ENCODE measurements around the gene CRKL. TPM values are rescaled to one million over a fixed set of nuclear protein-coding genes. Genes with fewer than 3 reads are reported as not detected.

Gene CRKL
- polyA plus RNA-seq, 1 of the 3 experiments (the other 2 are of a cell fraction): 9.6 TPM

DNA sequence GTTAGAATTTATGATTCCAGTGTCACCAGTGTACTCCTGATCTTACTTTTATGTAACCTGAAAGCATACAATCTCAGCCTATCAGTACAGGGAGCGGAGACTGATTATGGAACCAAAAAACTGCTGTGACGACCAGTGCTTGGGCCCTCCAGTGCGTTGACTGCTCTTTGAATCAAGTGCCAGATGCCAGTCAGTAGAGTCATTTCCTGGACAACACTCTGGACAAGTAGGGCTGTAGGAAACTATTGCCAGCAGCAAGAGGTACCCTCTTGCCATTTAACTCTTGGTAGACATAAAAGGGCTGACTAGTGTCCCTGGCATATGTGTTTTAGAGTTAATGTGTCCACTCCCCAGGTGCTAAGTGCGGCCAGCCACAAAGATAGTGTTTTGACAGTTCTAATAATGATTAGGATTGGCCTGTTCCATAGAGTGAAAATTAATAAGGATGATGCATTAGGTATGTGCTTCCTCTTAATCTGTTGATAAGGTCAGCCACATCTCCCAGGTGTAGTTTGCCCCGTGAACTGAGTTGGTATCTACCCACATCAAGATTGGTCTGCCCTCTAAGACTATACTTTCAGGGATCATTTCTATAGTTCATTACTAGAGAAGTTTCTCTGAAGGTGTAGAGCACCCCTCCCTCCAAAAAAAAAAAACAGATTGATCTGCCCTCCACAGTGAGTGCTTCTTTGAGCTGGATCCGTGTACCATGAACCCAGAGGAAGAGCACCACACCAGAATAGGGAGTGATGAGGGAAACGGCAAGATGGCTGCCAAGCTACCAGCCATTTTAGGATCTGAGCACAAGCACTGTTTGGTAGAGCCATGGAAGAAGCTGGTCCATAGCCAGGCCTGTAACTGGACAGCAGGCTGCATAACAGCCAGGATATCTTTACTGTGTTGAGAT is 29.1 kb downstream of the CRKL start:
- Histone ChIP-seq H3K4me2 (peak overlapping the region; percentile 50), H3F3A (replicated peaks; ENCODE audit: insufficient read depth) (peaks cover 11% of the 10 kb centered on the region), H3K4me1 (ENCODE audit: control insufficient read depth in 1 of 2, insufficient read depth in 2 of 2, low read depth in 1 of 2, low read length in 1 of 2) (peaks cover 5 to 13% of the 10 kb centered on the region in 2 experiments; a peak in 2 of 4 replicates), H4K20me1 (ENCODE audit: insufficient read depth) (peaks cover 90% of the 10 kb centered on the region), H3K9ac (no peak overlapping the region), H3K9me2 (no peaks in the 10 kb centered on the region), H3K27ac (ENCODE audit: low read depth in 2 of 2, low read length in 1 of 2) (peak overlapping the region in 1 of 2 experiments; percentile 42; a peak in 2 of 4 replicates), H3K9me3 (no peaks in the 10 kb centered on the region), H2AFZ (ENCODE audit: low read depth) (no peak overlapping the region), H3K79me2 (ENCODE audit: insufficient read depth) (peaks cover 97% of the 10 kb centered on the region), H3K36me3 (replicated peaks in 1 of 2; ENCODE audit: control insufficient read depth in 1 of 2, insufficient read depth in 2 of 2, low read length in 1 of 2) (peaks cover 15 to 19% of the 10 kb centered on the region in 2 experiments), H3K4me3 (ENCODE audit: low read depth in 2 of 2, low read length in 1 of 2) (no peak overlapping the region; a peak in 1 of 4 replicates), H3K27me3 (ENCODE audit: insufficient read depth) (no peaks in the 10 kb centered on the region)
- WGBS (ENCODE audit: low lambda C conversion rate): 66% methylated on average over 7 of the region's 7 CpGs
- POLR2A ChIA-PET: interaction anchor here (0.5 kb wide), 1 partner anchor 9 kb away, joined by 4 read pairs; no protein-coding TSS in a partner anchor
- CTCF ChIA-PET: interaction anchor here (0.7 kb wide), 1 partner anchor 16 kb away, joined by 3 read pairs; no protein-coding TSS in a partner anchor
- TF ChIP-seq TCF12 (IDR thresholded peaks at IDR 0.05) (peak; percentile 13; the same call in 1 of the 2 replicates), FOXM1 (IDR thresholded peaks at IDR 0.05; ENCODE audit: low read depth) (no peak), SMC3 (IDR thresholded peaks at IDR 0.05; ENCODE audit: low read depth, low read length) (no peak)
- DNase-seq: no peak

DNA sequence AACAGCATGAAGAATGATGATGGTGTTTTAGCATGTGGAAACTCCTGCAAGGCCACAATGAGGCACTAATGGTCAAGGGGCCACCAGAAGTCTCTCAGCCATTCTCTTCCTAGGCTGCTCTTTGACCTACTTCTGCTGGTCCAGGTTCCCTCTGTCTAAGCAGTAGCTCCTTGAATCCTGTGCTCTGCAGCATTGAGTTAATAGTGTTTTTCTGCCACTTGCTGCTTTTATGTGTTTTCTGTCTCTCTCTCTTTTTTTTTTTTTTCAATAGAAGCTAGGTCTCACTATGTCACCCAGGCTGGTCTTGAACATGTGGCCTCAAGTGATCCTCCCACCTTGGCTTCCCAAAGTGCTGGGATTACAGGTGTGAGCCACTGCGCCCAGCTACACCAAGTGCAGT is 29.8 kb downstream of the CRKL start:
- no peak overlapping the region for H3K9ac ChIP-seq
- no peaks in the 10 kb centered on the region for H3K9me3 ChIP-seq
- H3K4me1 ChIP-seq (ENCODE audit: control insufficient read depth in 1 of 2, insufficient read depth in 2 of 2, low read depth in 1 of 2, low read length in 1 of 2): peaks cover 5 to 13% of the 10 kb centered on the region in 2 experiments; a peak in 2 of 4 replicates
- peaks cover 99% of the 10 kb centered on the region for H3K79me2 ChIP-seq (ENCODE audit: insufficient read depth)
- no peak for TF ChIP-seq NFIC (IDR thresholded peaks at IDR 0.05; ENCODE audit: borderline replicate concordance)
- TF ChIP-seq SMC3 (IDR thresholded peaks at IDR 0.05; ENCODE audit: low read depth, low read length): no peak
- no peak for TF ChIP-seq YY1 (IDR thresholded peaks at IDR 0.05; ENCODE audit: low read depth)
- no peak for TF ChIP-seq GATA2 (CRISPR knock-in tag; IDR thresholded peaks at IDR 0.05)
- no peak for TF ChIP-seq FOXM1 (IDR thresholded peaks at IDR 0.05; ENCODE audit: low read depth)
- TF ChIP-seq, protein P1, sequence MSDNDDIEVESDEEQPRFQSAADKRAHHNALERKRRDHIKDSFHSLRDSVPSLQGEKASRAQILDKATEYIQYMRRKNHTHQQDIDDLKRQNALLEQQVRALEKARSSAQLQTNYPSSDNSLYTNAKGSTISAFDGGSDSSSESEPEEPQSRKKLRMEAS (IDR thresholded peaks at IDR 0.05; ENCODE audit: low read depth): no peak
- no peak for TF ChIP-seq MXI1 (IDR thresholded peaks at IDR 0.05; ENCODE audit: low read depth, low read length)
- TF ChIP-seq RFX5 (IDR thresholded peaks at IDR 0.05; ENCODE audit: low read length): no peak
- TF ChIP-seq, protein P2, sequence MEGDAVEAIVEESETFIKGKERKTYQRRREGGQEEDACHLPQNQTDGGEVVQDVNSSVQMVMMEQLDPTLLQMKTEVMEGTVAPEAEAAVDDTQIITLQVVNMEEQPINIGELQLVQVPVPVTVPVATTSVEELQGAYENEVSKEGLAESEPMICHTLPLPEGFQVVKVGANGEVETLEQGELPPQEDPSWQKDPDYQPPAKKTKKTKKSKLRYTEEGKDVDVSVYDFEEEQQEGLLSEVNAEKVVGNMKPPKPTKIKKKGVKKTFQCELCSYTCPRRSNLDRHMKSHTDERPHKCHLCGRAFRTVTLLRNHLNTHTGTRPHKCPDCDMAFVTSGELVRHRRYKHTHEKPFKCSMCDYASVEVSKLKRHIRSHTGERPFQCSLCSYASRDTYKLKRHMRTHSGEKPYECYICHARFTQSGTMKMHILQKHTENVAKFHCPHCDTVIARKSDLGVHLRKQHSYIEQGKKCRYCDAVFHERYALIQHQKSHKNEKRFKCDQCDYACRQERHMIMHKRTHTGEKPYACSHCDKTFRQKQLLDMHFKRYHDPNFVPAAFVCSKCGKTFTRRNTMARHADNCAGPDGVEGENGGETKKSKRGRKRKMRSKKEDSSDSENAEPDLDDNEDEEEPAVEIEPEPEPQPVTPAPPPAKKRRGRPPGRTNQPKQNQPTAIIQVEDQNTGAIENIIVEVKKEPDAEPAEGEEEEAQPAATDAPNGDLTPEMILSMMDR (IDR thresholded peaks at IDR 0.05): no peak
- TF ChIP-seq RXRA (IDR thresholded peaks at IDR 0.05; ENCODE audit: borderline replicate concordance, low read depth): no peak
- TF ChIP-seq FOSL2 (IDR thresholded peaks at IDR 0.05; ENCODE audit: borderline replicate concordance, low read depth): no peak
- no peak for TF ChIP-seq EP300 (IDR thresholded peaks at IDR 0.05; ENCODE audit: borderline replicate concordance in 1 of 2, low read depth in 1 of 2, low read length in 1 of 2)
- no peak for TF ChIP-seq NRF1 (IDR thresholded peaks at IDR 0.05; ENCODE audit: low read depth, low read length)
- TF ChIP-seq, protein P3, sequence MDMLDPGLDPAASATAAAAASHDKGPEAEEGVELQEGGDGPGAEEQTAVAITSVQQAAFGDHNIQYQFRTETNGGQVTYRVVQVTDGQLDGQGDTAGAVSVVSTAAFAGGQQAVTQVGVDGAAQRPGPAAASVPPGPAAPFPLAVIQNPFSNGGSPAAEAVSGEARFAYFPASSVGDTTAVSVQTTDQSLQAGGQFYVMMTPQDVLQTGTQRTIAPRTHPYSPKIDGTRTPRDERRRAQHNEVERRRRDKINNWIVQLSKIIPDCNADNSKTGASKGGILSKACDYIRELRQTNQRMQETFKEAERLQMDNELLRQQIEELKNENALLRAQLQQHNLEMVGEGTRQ (IDR thresholded peaks at IDR 0.05; ENCODE audit: borderline replicate concordance, low read depth, low read length): no peak
- TF ChIP-seq, protein P4, sequence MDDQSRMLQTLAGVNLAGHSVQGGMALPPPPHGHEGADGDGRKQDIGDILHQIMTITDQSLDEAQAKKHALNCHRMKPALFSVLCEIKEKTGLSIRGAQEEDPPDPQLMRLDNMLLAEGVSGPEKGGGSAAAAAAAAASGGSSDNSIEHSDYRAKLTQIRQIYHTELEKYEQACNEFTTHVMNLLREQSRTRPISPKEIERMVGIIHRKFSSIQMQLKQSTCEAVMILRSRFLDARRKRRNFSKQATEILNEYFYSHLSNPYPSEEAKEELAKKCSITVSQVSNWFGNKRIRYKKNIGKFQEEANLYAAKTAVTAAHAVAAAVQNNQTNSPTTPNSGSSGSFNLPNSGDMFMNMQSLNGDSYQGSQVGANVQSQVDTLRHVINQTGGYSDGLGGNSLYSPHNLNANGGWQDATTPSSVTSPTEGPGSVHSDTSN (IDR thresholded peaks at IDR 0.05): no peak
- no peak for TF ChIP-seq TCF12 (IDR thresholded peaks at IDR 0.05)
- no peak for TF ChIP-seq JUND (IDR thresholded peaks at IDR 0.05)
- TF ChIP-seq, protein P5, sequence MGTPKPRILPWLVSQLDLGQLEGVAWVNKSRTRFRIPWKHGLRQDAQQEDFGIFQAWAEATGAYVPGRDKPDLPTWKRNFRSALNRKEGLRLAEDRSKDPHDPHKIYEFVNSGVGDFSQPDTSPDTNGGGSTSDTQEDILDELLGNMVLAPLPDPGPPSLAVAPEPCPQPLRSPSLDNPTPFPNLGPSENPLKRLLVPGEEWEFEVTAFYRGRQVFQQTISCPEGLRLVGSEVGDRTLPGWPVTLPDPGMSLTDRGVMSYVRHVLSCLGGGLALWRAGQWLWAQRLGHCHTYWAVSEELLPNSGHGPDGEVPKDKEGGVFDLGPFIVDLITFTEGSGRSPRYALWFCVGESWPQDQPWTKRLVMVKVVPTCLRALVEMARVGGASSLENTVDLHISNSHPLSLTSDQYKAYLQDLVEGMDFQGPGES (IDR thresholded peaks at IDR 0.05; ENCODE audit: low read depth, low read length): no peak
- no peak for TF ChIP-seq SIN3A (IDR thresholded peaks at IDR 0.05; ENCODE audit: borderline replicate concordance, low read depth, low read length)
- TF ChIP-seq MEF2A (IDR thresholded peaks at IDR 0.05; ENCODE audit: borderline replicate concordance, low read depth): no peak
- ChIA-PET CTCF (no interaction called here), POLR2A (no interaction called here)
- DNase-seq: no peak
- H2AFZ ChIP-seq (ENCODE audit: low read depth): no peak overlapping the region
- H4K20me1 ChIP-seq (ENCODE audit: insufficient read depth): peaks cover 91% of the 10 kb centered on the region
- H3K4me2 ChIP-seq: 0 out of 2 replicates have a peak overlapping the region, but pooled peaks have one; percentile 50
- H3K4me3 ChIP-seq (ENCODE audit: low read depth in 2 of 2, low read length in 1 of 2): no peak overlapping the region
- H3F3A ChIP-seq (replicated peaks; ENCODE audit: insufficient read depth): peaks cover 11% of the 10 kb centered on the region
- WGBS (ENCODE audit: low lambda C conversion rate): 100% methylated on average over 1 of the region's 1 CpG
- no peaks in the 10 kb centered on the region for H3K27me3 ChIP-seq (ENCODE audit: insufficient read depth)
- no peaks in the 10 kb centered on the region for H3K9me2 ChIP-seq
- peaks cover 18 to 26% of the 10 kb centered on the region in 2 experiments for H3K36me3 ChIP-seq (replicated peaks in 1 of 2; ENCODE audit: control insufficient read depth in 1 of 2, insufficient read depth in 2 of 2, low read length in 1 of 2)
- H3K27ac ChIP-seq (ENCODE audit: low read depth in 2 of 2, low read length in 1 of 2): peak overlapping the region in 1 of 2 experiments; percentile 42; a peak in 1 of 4 replicates
